Fibroblast of lung (primary cell): ENCODE measurements around the gene CCDC171. TPM values are rescaled to one million over a fixed set of nuclear protein-coding genes. Genes with fewer than 3 reads are reported as not detected.

ENCODE experiments used
- DNase-seq, 2 donors: peaks; one replicate each; pipeline versions ENCODE4 v3.0.0 to v3.0.0-alpha.2; 2010; ENCODE audit warnings: low read depth in 2 of 2
- H2AFZ ChIP-seq: 2 replicates; pipeline ENCODE4 v1.5.1; 2012; ENCODE audit warnings: low read length, control low read depth, inconsistent platforms
- H3K27ac ChIP-seq: 2 replicates; pipeline ENCODE4 v1.5.1; 2011; ENCODE audit warnings: low read length, control low read depth; ENCODE audit not compliant: insufficient read depth
- H3K27me3 ChIP-seq: 2 replicates; pipeline ENCODE4 v1.5.1; 2011; ENCODE audit warnings: mild to moderate bottlenecking, low read length; ENCODE audit not compliant: control insufficient read depth, insufficient read depth
- H3K36me3 ChIP-seq: 2 replicates; pipeline ENCODE4 v1.5.1; 2011; ENCODE audit warnings: low read length; ENCODE audit not compliant: control insufficient read depth, insufficient read depth
- H3K4me1 ChIP-seq: 2 replicates; pipeline ENCODE4 v1.5.1; 2011; ENCODE audit warnings: low read length; ENCODE audit not compliant: control insufficient read depth, insufficient read depth; ENCODE audit errors: extremely low read depth
- H3K4me2 ChIP-seq: 2 replicates; pipeline ENCODE4 v1.5.1; 2011; ENCODE audit warnings: low read length, control low read depth; ENCODE audit not compliant: insufficient read depth; ENCODE audit errors: extremely low read depth
- H3K4me3 ChIP-seq, 4 experiments: fragments of 200-600 bp in 1 of 4; sonication (generic) in 1 of 4; replicated peaks in 1 of 4; 2 replicates each; pipeline ENCODE4 v1.5.1; 2011 to 2016; ENCODE audit warnings: low read length in 4 of 4, low read depth in 3 of 4, mild to moderate bottlenecking in 3 of 4, control low read depth in 2 of 4, inconsistent platforms in 1 of 4, mixed read lengths in 1 of 4; ENCODE audit not compliant: insufficient read depth in 1 of 4; ENCODE audit errors: control extremely low read depth in 1 of 4
- H3K79me2 ChIP-seq: 2 replicates; pipeline ENCODE4 v1.5.1; 2012; ENCODE audit warnings: mild to moderate bottlenecking, low read length, inconsistent platforms; ENCODE audit not compliant: control insufficient read depth, insufficient read depth
- H3K9ac ChIP-seq: 2 replicates; pipeline ENCODE4 v1.5.1; 2011; ENCODE audit warnings: mild to moderate bottlenecking, low read length, control low read depth; ENCODE audit not compliant: insufficient read depth
- H3K9me3 ChIP-seq: 2 replicates; pipeline ENCODE4 v1.5.1; 2012; ENCODE audit warnings: low read depth, low read length; ENCODE audit not compliant: control insufficient read depth, insufficient read depth
- H4K20me1 ChIP-seq: 2 replicates; pipeline ENCODE4 v1.5.1; 2011; ENCODE audit warnings: low read length; ENCODE audit not compliant: control insufficient read depth, insufficient read depth; ENCODE audit errors: extremely low read depth
- CTCF ChIP-seq, 2 donors: IDR thresholded peaks in 1 of 2; conservative IDR thresholded peaks in 1 of 2; 1 replicate in 1 of 2; 2 replicates in 1 of 2; pipeline ENCODE4 v1.5.1; 2011 to 2012; ENCODE audit warnings: low read length in 2 of 2, control low read depth in 1 of 2, inconsistent platforms in 1 of 2, low read depth in 1 of 2, mild to moderate bottlenecking in 1 of 2
- EZH2 ChIP-seq: IDR thresholded peaks from 2 replicates; pipeline ENCODE4 v1.5.1; 2012; ENCODE audit warnings: low read length, control low read depth, mild to moderate bottlenecking; ENCODE audit errors: missing control alignments
- polyA plus RNA-seq, 2 donors: library from polyadenylated mRNA; depleted of rRNA in 1 of 2; stranded (reverse) in 1 of 2; unstranded in 1 of 2; fragments of >200 nt; gene quantifications; 2 replicates each; pipeline ENCODE4 v1.2.1, GENCODE V29; 2011 to 2012; ENCODE audit warnings: missing spikeins in 1 of 2
- total RNA-seq: library from RNA; depleted of rRNA; stranded (reverse); fragments of >200 nt; gene quantifications from 2 replicates; pipeline ENCODE4 v1.2.1, GENCODE V29; 2014

The CCDC171 gene
- total and polyA plus RNA-seq, 2 donors (not counting 1 experiment from before 2014, with no cell fraction given) = 0.62 to 4.8 TPM

- Histone ChIP-seq H3K79me2 (no peaks in the 10 kb centered on the region), H3K4me1 (no peaks in the 10 kb centered on the region), H3K36me3 (no peaks in the 10 kb centered on the region), H3K27me3 (no peaks in the 10 kb centered on the region), H3K9me3 (no peaks in the 10 kb centered on the region), H3K4me3 (no peak overlapping the region), H3K4me2 (no peak overlapping the region), H3K9ac (no peak overlapping the region), H4K20me1 (no peaks in the 10 kb centered on the region), H2AFZ (no peak overlapping the region), H3K27ac (no peak overlapping the region)
- DNase-seq = no peak
- no peak for TF ChIP-seq CTCF (conservative IDR thresholded peaks at IDR 0.05 in 1 of 2, IDR thresholded peaks at IDR 0.05 in 1 of 2; ENCODE audit: low read depth in 1 of 2, low read length in 2 of 2)
- no peak for TF ChIP-seq EZH2
Measured at GRCh38 chr9:15542624-15543023, 10.2 kb upstream of the CCDC171 start.

- TF ChIP-seq EZH2 = no peak
- TF ChIP-seq CTCF (conservative IDR thresholded peaks at IDR 0.05 in 1 of 2, IDR thresholded peaks at IDR 0.05 in 1 of 2; ENCODE audit: low read depth in 1 of 2, low read length in 2 of 2) = no peak
Measured at GRCh38 chr9:15543047-15543813, 9.6 kb upstream of the CCDC171 start.

GRCh38 chr9:15549611-15550010 lies 3.2 kb upstream of the CCDC171 start:
- no peak for DNase-seq
- Histone ChIP-seq H3K4me2 (no peak overlapping the region), H3K36me3 (no peaks in the 10 kb centered on the region), H2AFZ (no peak overlapping the region), H3K4me1 (no peaks in the 10 kb centered on the region), H3K4me3 (no peak overlapping the region), H3K27me3 (no peaks in the 10 kb centered on the region), H3K79me2 (no peaks in the 10 kb centered on the region), H3K9me3 (no peaks in the 10 kb centered on the region), H3K9ac (no peak overlapping the region), H3K27ac (no peak overlapping the region), H4K20me1 (no peaks in the 10 kb centered on the region)
- TF ChIP-seq EZH2 = no peak
- TF ChIP-seq CTCF (conservative IDR thresholded peaks at IDR 0.05 in 1 of 2, IDR thresholded peaks at IDR 0.05 in 1 of 2; ENCODE audit: low read depth in 1 of 2, low read length in 2 of 2) = no peak

More at GRCh38 chr9:15543047-15543813, 9.6 kb upstream of the CCDC171 start:
- Histone ChIP-seq H2AFZ (no peak overlapping the region), H3K36me3 (no peaks in the 10 kb centered on the region), H3K9me3 (no peaks in the 10 kb centered on the region), H3K4me1 (no peaks in the 10 kb centered on the region), H4K20me1 (no peaks in the 10 kb centered on the region), H3K4me2 (no peak overlapping the region), H3K27me3 (no peaks in the 10 kb centered on the region), H3K79me2 (no peaks in the 10 kb centered on the region), H3K4me3 (no peak overlapping the region), H3K27ac (no peak overlapping the region), H3K9ac (no peak overlapping the region)
- peak in 1 of 2 donors; percentile 52 for DNase-seq
